GM18502 (cell line): ENCODE data around the gene GLS.
"Not testable (repeated sequence)": the region's sequence is repeated elsewhere in the genome, so short reads cannot be mapped to it uniquely, and the experiment has no call there.

Experiments used
- ATAC-seq: cut with Tn5 transposase; IDR thresholded peaks from one replicate; pipeline ENCODE4 v1.9.1; 2021; ENCODE audit warnings: mild to moderate bottlenecking; ENCODE audit not compliant: unreplicated experiment, poor library complexity

The GLS gene

GRCh38 chr2:190880378-190881083 lies at the start of gene GLS:
GLS (plus strand) TSS chr2:190880821; CDS start chr2:190881085, 264 bp downstream.
- peak; percentile 73 for ATAC-seq

DNA sequence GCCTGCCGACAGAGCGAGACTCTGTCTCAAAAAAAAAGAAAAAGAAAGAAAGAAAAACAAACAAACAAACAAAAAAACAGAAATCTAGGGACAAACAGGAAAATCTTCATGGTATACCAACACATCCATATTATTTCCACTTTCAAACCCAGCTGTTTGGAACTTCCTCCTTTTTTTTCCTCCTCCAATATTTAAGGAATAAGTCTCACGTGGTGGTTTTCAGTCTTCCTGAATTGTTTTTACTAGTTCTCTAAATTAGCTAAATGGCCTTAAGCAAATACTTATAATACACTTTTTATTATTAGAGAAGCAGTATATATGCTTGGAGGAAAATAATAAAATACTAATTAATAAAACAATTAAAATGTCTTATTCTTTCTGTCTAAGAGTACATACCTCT lies 48.7 kb upstream of the GLS start:
- ATAC-seq, result no peak

DNA sequence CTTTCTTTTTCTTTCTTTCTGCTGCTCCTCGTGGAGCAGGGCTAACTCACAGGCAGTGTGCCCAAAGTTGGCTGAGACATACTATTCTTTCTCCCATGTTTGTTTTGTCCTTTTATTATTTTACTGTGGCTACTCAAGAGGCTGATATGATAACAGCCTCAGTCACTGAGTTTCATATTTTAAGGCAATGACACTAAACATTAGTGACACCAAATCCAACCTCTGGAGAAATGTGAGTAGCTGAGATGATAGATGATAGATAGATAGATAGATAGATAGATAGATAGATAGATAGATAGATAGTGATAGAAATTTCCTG lies 45.8 kb upstream of the GLS start:
- ATAC-seq, result no peak

GRCh38 chr2:190835303-190835930 lies 45.2 kb upstream of the GLS start:
- ATAC-seq, result no peak

GRCh38 chr2:190836767-190837166 lies 43.9 kb upstream of the GLS start:
- ATAC-seq, result no peak

DNA sequence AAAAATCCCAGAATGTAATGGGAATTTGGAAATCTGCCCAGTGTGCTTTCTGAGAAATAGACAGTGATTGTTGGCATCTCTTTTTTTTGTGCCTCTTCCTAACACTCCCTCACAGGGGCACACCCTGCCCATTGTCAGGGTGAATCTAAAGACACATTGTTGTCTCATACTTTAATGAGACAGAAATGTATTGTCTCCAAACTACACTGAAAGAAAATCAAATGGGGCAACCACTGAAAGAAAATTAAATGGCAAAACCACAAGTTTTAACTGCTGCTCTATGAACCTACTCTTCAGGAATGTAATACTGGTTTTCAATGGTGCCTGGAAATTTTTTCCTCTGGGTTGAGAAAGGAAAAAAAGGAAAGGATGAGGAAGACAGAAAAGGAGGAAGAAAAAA lies 43.2 kb upstream of the GLS start:
- no peak for ATAC-seq

- ATAC-seq, result no peak
Observed at GRCh38 chr2:190837952-190838361, 42.7 kb upstream of the GLS start.

GRCh38 chr2:190838492-190838910 lies 42.1 kb upstream of the GLS start:
- no peak for ATAC-seq

DNA sequence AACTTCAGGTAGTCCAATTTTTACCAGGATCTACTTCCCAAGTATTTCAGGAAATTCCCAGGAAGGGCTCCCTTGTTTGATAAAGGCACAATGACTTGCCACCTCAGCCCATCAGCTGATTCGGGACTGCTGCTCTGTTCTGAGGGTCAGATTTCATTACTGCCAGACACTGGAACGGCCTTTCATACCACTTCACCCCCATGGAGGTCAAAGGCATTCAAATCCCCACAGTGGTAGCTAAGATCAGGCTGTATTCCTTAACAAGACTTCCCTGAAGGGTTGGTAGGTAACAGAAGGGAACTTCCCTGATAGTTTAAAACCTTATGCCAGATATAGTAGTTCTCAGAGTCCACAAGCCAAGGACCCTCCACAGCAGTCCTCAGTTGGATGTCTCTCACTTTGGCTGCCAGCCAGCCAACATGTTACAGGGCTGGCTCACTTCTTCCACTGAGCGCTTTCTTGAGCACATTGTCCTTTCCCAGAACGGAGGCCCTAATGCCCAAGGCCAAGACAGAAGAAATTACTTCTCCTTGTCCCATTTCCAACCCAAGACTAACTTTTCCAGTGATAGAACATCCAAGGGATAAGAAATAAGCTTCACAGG lies 40.0 kb upstream of the GLS start:
- no peak for ATAC-seq

GRCh38 chr2:190841707-190842505 lies 38.7 kb upstream of the GLS start:
- ATAC-seq, result no peak

GRCh38 chr2:190842606-190843104 lies 38.0 kb upstream of the GLS start:
- ATAC-seq, result no peak

DNA sequence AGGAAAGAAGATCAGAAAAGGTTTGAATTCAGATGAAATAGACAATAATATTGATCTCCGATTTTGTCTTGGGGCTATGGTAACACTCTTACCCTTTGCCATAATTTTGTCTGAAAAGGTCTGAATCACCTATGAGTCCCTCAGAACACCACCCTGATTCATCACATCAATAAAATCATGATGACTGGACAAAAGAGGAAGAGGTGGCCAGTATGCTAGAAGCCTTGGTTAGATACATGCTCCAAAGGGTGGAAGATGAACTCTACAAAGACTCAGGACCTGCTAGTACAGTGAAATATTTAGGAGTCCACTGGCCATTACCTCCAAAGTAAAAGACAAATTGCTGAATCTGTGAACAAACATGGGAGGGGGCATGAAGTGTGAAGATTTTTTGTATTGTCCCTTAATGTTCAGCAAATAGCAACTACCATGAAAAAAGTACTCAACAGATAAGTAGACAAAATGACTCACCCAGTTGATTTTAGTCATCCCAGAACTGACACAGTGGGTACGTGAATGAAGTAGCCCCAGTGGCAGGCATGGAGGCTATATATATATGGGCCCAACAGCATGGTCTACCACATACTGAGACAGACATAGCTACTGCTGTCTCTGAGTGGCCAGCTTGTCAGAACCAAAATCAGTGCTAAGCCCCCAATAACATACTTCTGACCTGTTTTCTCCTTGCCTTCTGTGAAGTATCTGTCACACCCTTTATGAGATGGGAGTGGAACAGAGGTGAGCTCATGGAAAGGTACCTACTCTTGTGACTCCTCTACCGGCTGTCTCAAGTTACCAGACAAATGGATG lies 36.5 kb upstream of the GLS start:
- peak; percentile 98 for ATAC-seq

DNA sequence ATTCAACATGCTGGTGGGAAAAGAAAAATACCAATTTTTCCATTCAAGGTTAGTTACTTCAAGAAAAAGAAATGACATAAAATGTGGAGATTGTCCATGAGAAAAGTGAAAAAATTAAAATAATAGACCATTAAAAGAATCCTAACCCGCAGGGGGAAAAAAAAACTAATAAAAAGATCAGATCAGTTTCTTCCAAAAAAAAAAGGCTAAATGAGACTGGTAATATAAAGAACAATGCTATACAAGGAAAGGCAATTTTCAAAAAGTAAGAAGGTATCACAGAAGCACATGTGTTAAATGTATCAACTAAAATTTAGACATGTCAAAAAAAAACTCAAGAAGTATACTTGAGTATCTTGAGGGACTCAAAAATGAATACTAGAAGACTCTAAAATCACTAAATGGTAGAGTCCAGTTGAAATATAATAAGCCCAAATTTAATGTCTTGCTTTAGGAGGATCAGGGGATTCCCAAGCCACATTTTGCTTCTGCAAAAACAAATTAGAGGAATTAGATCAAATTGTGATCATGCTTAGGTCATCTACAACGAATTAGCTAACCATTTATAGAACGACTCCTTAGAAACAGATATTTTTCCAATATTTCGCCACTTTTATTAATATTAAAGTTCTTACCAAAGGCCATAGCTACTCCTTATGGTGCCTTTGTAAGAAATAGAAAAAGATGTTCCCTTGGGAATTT lies 35.8 kb upstream of the GLS start:
- ATAC-seq, result no peak

GRCh38 chr2:190846746-190847145 lies 33.9 kb upstream of the GLS start:
- no peak for ATAC-seq

DNA sequence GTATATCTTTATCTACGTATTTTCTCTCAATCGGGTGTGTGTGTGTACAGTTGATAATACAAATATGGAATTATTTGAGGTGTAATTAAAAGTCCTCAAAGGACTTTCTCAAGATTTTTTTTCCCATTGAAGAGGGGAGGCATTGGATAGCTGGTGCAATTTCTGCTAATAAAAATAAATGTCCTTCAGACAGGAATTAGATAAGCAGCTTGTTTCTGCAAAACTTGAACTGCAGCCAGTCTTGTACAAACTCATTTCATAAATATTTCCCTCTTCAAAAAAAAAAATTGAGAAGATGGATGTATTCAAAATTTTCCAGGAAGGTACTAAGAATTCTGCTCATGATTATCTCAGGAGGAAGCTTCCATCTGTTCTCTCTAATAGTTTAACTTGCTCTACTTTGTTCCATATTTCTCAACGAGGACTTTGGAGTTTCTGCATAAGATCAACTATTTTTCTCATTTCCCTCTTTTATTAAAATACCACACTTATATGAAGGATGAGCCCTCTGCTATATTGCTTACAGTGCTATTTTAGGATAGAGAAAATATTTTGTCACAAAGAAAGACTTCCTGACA lies 33.0 kb upstream of the GLS start:
- no peak for ATAC-seq

DNA sequence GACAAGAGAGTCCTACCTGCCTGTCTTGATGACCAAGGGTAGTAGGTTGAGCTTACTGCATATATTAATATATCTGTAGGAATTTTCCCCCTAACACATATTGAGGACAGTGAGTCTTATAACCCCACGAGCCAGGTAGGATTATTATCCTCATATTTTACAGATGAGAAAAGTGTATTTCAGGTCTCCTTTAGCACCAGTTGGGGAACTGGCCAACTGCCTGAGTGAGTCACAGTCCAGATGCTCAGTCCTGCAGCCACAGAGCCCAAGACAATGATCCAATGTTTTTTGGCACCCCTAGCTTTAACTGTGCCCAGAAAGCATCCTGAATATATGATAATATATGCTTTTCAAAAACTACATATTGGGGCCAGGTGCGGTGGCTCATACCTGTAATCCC lies 30.8 kb upstream of the GLS start:
- ATAC-seq, result no peak

DNA sequence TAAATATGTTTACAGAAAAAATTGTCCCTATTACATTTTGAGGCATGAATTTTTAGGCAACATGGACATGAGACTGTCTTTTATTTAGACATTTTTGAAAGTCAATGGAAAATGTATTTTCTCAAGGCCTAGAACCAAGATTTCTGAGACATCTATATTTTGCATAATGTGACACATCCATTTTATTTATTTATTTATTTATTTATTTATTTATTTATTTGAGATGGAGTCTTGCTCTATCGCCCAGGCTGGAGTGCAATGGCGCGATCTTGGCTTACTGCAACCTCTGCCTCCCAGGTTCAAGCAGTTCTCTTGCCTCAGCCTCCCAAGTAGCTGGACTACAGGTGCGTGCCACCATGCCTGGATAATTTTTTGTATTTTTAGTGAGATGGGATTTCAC lies 27.6 kb upstream of the GLS start:
- ATAC-seq, result not testable (repeated sequence)

DNA sequence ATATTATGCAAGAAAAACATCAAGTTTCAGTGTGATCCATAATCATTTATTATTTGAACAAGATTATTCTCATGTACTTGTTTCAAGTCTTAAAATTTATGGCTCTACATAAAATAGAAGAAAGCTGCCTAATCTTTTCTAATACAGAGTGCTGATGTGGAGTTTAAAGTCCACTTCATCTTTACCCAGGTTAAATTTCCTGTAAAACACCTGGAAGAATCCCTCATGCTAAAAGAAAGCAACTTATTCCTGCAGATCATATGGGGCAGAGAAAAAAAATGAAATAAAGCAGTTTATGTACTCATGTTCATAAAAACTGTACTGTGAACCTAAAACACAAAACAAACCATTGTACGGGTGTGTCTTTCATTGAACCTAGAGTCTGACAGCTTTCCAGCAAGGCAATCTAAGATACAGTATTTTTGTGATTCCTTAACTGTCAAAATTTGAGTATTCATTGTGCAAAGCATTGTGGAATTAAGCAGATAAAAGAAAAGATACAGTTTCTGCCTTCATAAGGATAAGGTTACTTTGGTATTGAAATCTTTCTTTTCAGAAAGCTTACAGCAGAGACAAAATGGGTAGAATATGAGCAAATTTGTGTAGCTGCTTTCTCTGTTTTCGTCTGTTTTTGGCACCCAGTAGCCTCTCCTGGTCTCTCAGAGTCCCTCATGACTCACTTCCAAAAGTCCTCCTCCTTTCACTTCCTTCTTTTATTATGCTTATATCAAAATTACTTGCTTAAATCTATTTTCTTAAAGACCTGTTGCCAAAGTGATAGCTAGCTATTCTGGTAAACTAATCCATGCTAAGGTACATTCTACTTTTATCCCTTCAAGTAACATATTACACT lies 26.9 kb upstream of the GLS start:
- peak; percentile 75 for ATAC-seq
